Measurements from ENCODE around the gene GRID2. TPM values are rescaled to one million over a fixed set of nuclear protein-coding genes. Genes with fewer than 3 reads are reported as not detected.

GRID2 gene
- total RNA-seq, 4 donors from 2014 or later = 0.63 TPM; not detected in 3

GRCh38 chr4:93748373-93749291 is 1444.9 kb downstream of the GRID2 start:
- Histone ChIP-seq H3K36me3 (no peaks in the 10 kb centered on the region), H3K27ac (no peak overlapping the region), H3K9me3 (no peaks in the 10 kb centered on the region), H3K27me3 (no peaks in the 10 kb centered on the region), H3K4me3 (no peak overlapping the region), H3K4me1 (peaks cover 0 to 4% (median 0%) of the 10 kb centered on the region in 4 donors)
- TF ChIP-seq POLR2A (IDR thresholded peaks at IDR 0.05) (no peak), CTCF (IDR thresholded peaks at IDR 0.05) (no peak), EP300 (IDR thresholded peaks at IDR 0.05) (no peak)
- no peak for DNase-seq (ENCODE audit: low spot score in 2 of 2)
- 56 to 60% methylated on average over 6 of the region's 6 CpGs for WGBS, 2 donors

GRCh38 chr4:93749292-93749761 is 1445.6 kb downstream of the GRID2 start:
- WGBS, 2 donors = 71 to 75% methylated on average over 3 of the region's 3 CpGs
- Histone ChIP-seq H3K4me3 (no peak overlapping the region), H3K36me3 (no peaks in the 10 kb centered on the region), H3K27me3 (no peaks in the 10 kb centered on the region), H3K9me3 (no peaks in the 10 kb centered on the region), H3K4me1 (peaks cover 0 to 4% (median 0%) of the 10 kb centered on the region in 4 donors), H3K27ac (no peak overlapping the region)
- DNase-seq (ENCODE audit: low spot score in 2 of 2) = no peak
- TF ChIP-seq POLR2A (IDR thresholded peaks at IDR 0.05) (no peak), EP300 (IDR thresholded peaks at IDR 0.05) (no peak), CTCF (IDR thresholded peaks at IDR 0.05) (no peak)

GRCh38 chr4:93751411-93751810 is 1447.6 kb downstream of the GRID2 start:
- Histone ChIP-seq H3K27ac (no peak overlapping the region), H3K9me3 (no peaks in the 10 kb centered on the region), H3K4me1 (peaks cover 0 to 4% (median 0%) of the 10 kb centered on the region in 4 donors), H3K36me3 (no peaks in the 10 kb centered on the region), H3K27me3 (no peaks in the 10 kb centered on the region), H3K4me3 (no peak overlapping the region)
- WGBS, 2 donors = 66% methylated on average over 3 of the region's 3 CpGs
- TF ChIP-seq POLR2A (IDR thresholded peaks at IDR 0.05) (no peak), CTCF (IDR thresholded peaks at IDR 0.05) (no peak), EP300 (IDR thresholded peaks at IDR 0.05) (no peak)
- DNase-seq (ENCODE audit: low spot score in 2 of 2) = no peak

- Histone ChIP-seq H3K27ac (no peak overlapping the region), H3K4me1 (no peaks in the 10 kb centered on the region), H3K9me3 (no peaks in the 10 kb centered on the region), H3K27me3 (no peaks in the 10 kb centered on the region), H3K36me3 (no peaks in the 10 kb centered on the region), H3K4me3 (no peak overlapping the region)
- TF ChIP-seq CTCF (IDR thresholded peaks at IDR 0.05) (no peak), POLR2A (IDR thresholded peaks at IDR 0.05) (no peak), EP300 (IDR thresholded peaks at IDR 0.05) (no peak)
- no peak for DNase-seq (ENCODE audit: low spot score in 2 of 2)
- 89 to 93% methylated on average over 2 of the region's 2 CpGs for whole genome bisulfite sequencing, 2 donors
Observed at GRCh38 chr4:93756101-93756500, 1452.3 kb downstream of the GRID2 start.

GRCh38 chr4:93759506-93759905 is 1455.7 kb downstream of the GRID2 start:
- 33 to 46% methylated on average over 2 of the region's 2 CpGs for WGBS, 2 donors
- H3K4me3 ChIP-seq = no peak overlapping the region
- peaks cover 0 to 3% (median 0%) of the 10 kb centered on the region in 4 donors for H3K4me1 ChIP-seq

More at GRCh38 chr4:93759506-93759905, 1455.7 kb downstream of the GRID2 start:
- Histone ChIP-seq H3K9me3 (no peaks in the 10 kb centered on the region), H3K36me3 (no peaks in the 10 kb centered on the region), H3K27ac (no peak overlapping the region), H3K27me3 (no peaks in the 10 kb centered on the region)
- no peak for TF ChIP-seq CTCF (IDR thresholded peaks at IDR 0.05)
- no peak for TF ChIP-seq POLR2A (IDR thresholded peaks at IDR 0.05)
- no peak for TF ChIP-seq EP300 (IDR thresholded peaks at IDR 0.05)
- DNase-seq (ENCODE audit: low spot score in 2 of 2) = no peak

All from tibial nerve (tissue), 4 donors.